RWPE1 (cell line): ENCODE measurements around the gene AIF1.

Experiments
- CTCF ChIA-PET: fragments of 350-600 bp; sonication (Branson Sonifier 250); formaldehyde crosslinking; extraction: SDS; loops from one replicate; lab custom pipeline; 2021; lab: Yijun Ruan, JAX
- POLR2A ChIA-PET: fragments of 400-600 bp; formaldehyde crosslinking; extraction: SDS; loops from one replicate; lab custom pipeline; 2020; ENCODE audit warnings: antibody characterized with exemption; ENCODE audit not compliant: low non-redundant PET; lab: Yijun Ruan, JAX
- DNase-seq: peaks from one replicate; pipeline ENCODE4 v3.0.0; 2012; ENCODE audit warnings: low spot score
- H3K27ac ChIP-seq: fragments of 450-650 bp; 2 replicates; pipeline ENCODE4 v1.5.1; 2017
- TF ChIP-seq, protein P1 (sequence below): fragments of 450-650 bp; conservative IDR thresholded peaks from 2 replicates; pipeline ENCODE4 v1.5.1; 2017; ENCODE audit warnings: low read depth, mild to moderate bottlenecking

AIF1 gene

DNA sequence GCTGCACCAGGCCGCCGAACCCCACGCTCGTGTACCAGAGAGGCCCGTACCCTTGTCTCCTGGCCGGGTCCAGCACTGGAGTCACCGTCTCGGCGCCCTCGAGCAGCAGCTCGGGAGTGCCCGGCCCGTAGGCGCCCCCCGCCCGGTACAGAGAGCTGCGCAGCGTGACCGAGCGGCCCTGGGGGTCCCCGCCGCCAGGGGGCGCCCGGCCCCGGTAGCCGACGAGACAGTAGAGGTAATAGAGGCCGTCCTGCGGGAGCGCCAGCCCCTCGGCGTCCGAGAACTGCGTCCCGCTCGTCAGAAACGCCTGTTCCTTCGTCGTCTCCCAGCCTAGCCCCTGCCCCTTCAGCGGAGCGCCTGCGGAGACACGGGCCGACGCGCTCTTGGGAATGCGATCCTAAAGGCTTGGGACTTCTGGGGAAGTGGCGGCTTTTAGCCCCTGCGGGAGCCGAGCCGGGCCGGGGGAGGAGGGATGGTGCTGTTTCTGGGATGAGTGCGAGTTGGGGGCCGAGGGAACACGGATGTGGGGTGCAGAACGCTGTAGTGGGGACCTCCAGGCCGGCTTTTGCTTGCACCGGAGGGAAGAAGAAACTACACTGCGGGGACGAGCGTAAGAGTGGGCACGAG is 34.1 kb upstream of the AIF1 start:
- ChIA-PET POLR2A (interaction anchor here (1.2 kb wide), 1 partner anchor 18 kb away, joined by 3 read pairs; no protein-coding TSS in a partner anchor), CTCF (interaction anchor here (0.6 to 3.7 kb wide), 12 partner anchors 13 to 230 kb away, joined by 3 to 33 read pairs (median 5); partner anchors contain the start of genes ATP6V1G2 and NFKBIL1)
- peak overlapping the region; percentile 43 for H3K27ac ChIP-seq
- TF ChIP-seq, protein P1, sequence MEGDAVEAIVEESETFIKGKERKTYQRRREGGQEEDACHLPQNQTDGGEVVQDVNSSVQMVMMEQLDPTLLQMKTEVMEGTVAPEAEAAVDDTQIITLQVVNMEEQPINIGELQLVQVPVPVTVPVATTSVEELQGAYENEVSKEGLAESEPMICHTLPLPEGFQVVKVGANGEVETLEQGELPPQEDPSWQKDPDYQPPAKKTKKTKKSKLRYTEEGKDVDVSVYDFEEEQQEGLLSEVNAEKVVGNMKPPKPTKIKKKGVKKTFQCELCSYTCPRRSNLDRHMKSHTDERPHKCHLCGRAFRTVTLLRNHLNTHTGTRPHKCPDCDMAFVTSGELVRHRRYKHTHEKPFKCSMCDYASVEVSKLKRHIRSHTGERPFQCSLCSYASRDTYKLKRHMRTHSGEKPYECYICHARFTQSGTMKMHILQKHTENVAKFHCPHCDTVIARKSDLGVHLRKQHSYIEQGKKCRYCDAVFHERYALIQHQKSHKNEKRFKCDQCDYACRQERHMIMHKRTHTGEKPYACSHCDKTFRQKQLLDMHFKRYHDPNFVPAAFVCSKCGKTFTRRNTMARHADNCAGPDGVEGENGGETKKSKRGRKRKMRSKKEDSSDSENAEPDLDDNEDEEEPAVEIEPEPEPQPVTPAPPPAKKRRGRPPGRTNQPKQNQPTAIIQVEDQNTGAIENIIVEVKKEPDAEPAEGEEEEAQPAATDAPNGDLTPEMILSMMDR, result peak; percentile 96
- DNase-seq, result peak; percentile 83

DNA sequence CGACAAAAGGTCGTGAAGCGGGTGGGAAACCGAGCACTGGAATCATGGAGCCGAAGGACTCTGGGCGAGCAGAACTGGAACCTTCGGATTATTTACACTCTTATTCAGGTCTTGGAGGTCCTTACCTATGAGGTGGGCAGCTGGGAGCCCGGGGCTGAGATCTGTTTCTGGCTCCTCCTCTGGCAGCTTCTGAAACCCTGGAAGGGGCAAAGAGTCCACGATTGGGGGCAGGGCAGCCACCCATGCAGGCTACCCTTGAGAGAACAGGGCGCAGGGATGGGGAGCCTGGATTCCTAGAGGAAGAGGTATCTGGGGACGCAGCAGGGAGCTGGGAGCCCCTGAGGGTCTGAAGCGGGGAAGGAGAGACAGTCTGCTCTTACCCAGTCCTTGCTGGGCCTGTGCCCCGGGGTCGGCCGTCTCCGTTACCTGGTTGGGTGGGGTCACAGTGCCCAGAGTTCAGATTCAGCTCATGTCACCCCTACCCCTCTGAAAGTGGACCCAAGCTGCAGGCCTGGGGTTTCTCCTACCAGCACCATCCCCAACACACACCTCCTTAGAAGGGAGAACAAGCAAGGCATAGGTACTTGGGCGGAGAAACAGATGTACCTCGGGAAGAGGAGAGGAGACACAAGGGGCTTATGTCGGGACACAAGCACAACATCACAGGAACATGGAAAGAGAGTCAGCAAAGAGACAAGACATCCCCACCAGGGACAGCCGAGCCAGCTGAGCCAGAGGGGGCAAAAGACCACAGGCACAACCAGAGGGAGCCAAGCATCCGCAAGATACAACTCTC is 33.4 kb upstream of the AIF1 start:
- ChIA-PET CTCF (interaction anchor here (0.6 to 3.7 kb wide), 11 partner anchors 14 to 231 kb away, joined by 3 to 33 read pairs (median 5); partner anchors contain the start of gene ATP6V1G2), POLR2A (interaction anchor here (1.2 kb wide), 1 partner anchor 17 kb away, joined by 3 read pairs; no protein-coding TSS in a partner anchor)
- TF ChIP-seq, protein P1, result no peak
- no peak for DNase-seq
- H3K27ac ChIP-seq, result peak overlapping the region; percentile 43

DNA sequence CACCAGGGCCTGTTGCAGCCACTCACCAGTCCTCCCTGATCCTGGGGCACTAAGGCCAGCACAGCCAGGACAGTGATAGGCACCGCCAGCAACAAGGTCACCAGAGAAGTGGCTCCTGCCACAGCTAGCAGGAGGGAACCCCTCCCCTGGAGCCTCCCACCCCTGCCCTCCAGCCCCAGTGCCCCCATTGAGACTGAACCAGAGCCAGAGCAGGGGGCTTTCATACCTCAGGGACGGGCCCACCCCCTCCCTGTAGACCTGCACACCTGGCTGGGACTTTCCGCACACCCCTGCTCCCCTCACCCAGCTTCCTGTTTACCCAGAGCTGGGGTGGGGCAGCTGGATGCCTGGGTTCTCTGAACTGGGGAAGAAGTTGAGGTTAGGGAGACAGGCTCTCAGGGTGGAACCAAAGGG is 32.8 kb upstream of the AIF1 start, which contains the start of gene LTB:
Gene LTB, minus strand, starts transcription at position 195 of the 414 bp plus-strand sequence. Its CDS starts 7 bp downstream, at position 188.
- POLR2A ChIA-PET, result no interaction called here
- H3K27ac ChIP-seq, result peak within 1 kb of the TSS; percentile 43
- CTCF ChIA-PET, result interaction anchor here (0.8 to 2.9 kb wide), 3 partner anchors 16 to 36 kb away, joined by 4 to 13 read pairs (median 8); partner anchors contain the start of gene ATP6V1G2
- TF ChIP-seq, protein P1, result no peak
- DNase-seq, result no peak

DNA sequence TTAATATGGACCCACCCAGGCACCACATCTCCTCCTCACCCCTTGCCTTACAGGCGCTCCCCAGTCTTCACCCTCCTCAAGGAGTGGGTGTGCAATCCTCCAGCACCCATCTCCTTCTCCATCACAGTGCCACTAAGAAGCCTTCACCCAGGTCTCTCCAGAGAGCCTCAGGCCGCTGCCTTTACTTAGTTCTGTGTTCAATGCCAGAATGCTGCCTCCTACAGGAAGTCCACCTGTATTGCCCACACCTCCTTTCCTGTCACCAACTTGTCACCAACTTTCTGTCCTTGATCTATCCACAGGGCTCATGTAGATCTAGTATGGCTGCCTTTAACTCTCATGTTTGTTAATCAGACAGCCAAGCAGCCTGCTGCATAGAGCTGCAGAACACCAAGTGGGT is 29.5 kb upstream of the AIF1 start:
- TF ChIP-seq, protein P1, result no peak
- H3K27ac ChIP-seq, result no peak overlapping the region
- POLR2A ChIA-PET, result no interaction called here
- no peak for DNase-seq
- CTCF ChIA-PET, result interaction anchor here (0.7 kb wide), 1 partner anchor 39 kb away, joined by 3 read pairs; no protein-coding TSS in a partner anchor

DNA sequence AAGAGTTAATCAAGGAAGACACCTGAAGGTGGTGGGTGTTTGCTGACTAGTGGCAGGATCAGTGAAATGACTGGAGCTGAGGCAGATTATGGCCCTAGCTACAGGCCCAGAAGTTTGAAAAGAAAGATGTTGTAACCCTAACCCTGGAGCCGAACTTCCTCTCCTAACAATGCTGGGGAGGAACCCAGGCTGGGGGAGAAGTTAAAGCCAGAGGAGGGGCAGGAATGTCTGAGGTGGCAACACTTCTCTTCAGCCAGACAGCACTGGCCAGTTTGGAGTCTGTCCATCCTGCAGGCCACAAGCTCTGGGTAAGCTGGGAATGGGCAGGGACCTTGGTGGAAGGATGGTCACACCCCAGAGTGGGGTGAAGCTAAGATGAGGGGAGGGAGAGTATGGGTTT is 29.0 kb upstream of the AIF1 start, which contains the start of gene LST1:
Gene LST1, plus strand, starts transcription at position 270 of the 400 bp plus-strand sequence. CDS start 1,023 bp downstream, outside the sequence.
- DNase-seq, result no peak
- H3K27ac ChIP-seq, result no peak within 1 kb of the TSS
- ChIA-PET POLR2A (no interaction called here), CTCF (interaction anchor here (0.7 kb wide), 1 partner anchor 39 kb away, joined by 3 read pairs; no protein-coding TSS in a partner anchor)
- TF ChIP-seq, protein P1, result no peak
